Neural cell (in vitro differentiated cells): ENCODE data around the gene MRPL44.

Experiments used
- CTCF ChIP-seq: fragments of 450-650 bp; IDR thresholded peaks from 2 replicates; pipeline ENCODE4 v1.5.1; 2014; ENCODE audit warnings: antibody characterized with exemption, mild to moderate bottlenecking, moderate library complexity; ENCODE audit not compliant: poor library complexity, severe bottlenecking
- EP300 ChIP-seq: fragments of 450-650 bp; conservative IDR thresholded peaks from 2 replicates; pipeline ENCODE4 v1.6.1; 2014; ENCODE audit warnings: antibody characterized with exemption, mild to moderate bottlenecking, moderate library complexity; ENCODE audit not compliant: poor library complexity, severe bottlenecking
- EZH2 ChIP-seq: fragments of 200-600, 300-800 bp; shearing (Covaris generic), sonication (generic); IDR thresholded peaks from 2 replicates; pipeline ENCODE4 v1.6.1; 2014; ENCODE audit warnings: antibody characterized with exemption, low read length, borderline replicate concordance, mild to moderate bottlenecking; ENCODE audit not compliant: insufficient read depth, poor library complexity, severe bottlenecking
- MXI1 ChIP-seq: fragments of 450-650 bp; conservative IDR thresholded peaks from 2 replicates; pipeline ENCODE4 v1.6.1; 2014; ENCODE audit warnings: antibody characterized with exemption, mild to moderate bottlenecking; ENCODE audit not compliant: poor library complexity, severe bottlenecking
- POLR2AphosphoS5 ChIP-seq: IDR thresholded peaks from 2 replicates; pipeline ENCODE4 v1.6.1; 2012
- RAD21 ChIP-seq: fragments of 450-650 bp; conservative IDR thresholded peaks from 2 replicates; pipeline ENCODE4 v1.6.1; 2014; ENCODE audit warnings: antibody characterized with exemption, mild to moderate bottlenecking, moderate library complexity
- REST ChIP-seq: IDR thresholded peaks from 2 replicates; pipeline ENCODE4 v1.6.1; 2012; ENCODE audit warnings: borderline replicate concordance
- SMC3 ChIP-seq: fragments of 450-650 bp; conservative IDR thresholded peaks from 2 replicates; pipeline ENCODE4 v1.6.1; 2014; ENCODE audit warnings: antibody characterized with exemption, mild to moderate bottlenecking, moderate library complexity; ENCODE audit not compliant: poor library complexity
- TAF1 ChIP-seq: IDR thresholded peaks from 2 replicates; pipeline ENCODE4 v1.6.1; 2012; ENCODE audit warnings: low read depth

- TF ChIP-seq CTCF: no peak
- TF ChIP-seq POLR2AphosphoS5: no peak
- TF ChIP-seq RAD21: no peak
- no peak for TF ChIP-seq EP300
- TF ChIP-seq TAF1: no peak
- TF ChIP-seq EZH2: no peak
- no peak for TF ChIP-seq REST
- TF ChIP-seq SMC3: no peak
- no peak for TF ChIP-seq MXI1
Measured at GRCh38 chr2:223937535-223937934, 19.7 kb upstream of the MRPL44 start.
